Naive thymus-derived CD4-positive, alpha-beta T cell (primary cell): Measurements from ENCODE around the gene PCSK4. TPM values are rescaled to one million over a fixed set of nuclear protein-coding genes. Genes with fewer than 3 reads are reported as not detected.
"Not testable (repeated sequence)": the region's sequence is repeated elsewhere in the genome, so short reads cannot be mapped to it uniquely, and the experiment has no call there.

Source experiments
- ATAC-seq: fragments of 150-1000 bp; cut with Tn5 transposase; 2 replicates; pipeline ENCODE4 v1.10.0; 2021; ENCODE audit warnings: mild to moderate bottlenecking, moderate library complexity
- CTCF ChIA-PET: fragments of 350-600 bp; sonication (Branson Sonifier 250); formaldehyde crosslinking; loops from one replicate; lab custom pipeline; 2021; ENCODE audit warnings: antibody characterized with exemption; lab: Charles Lee
- POLR2A ChIA-PET: fragments of 350-600 bp; sonication (Branson Sonifier 250); formaldehyde crosslinking; loops from one replicate; lab custom pipeline; 2021; ENCODE audit warnings: antibody characterized with exemption, inconsistent platforms; lab: Charles Lee
- DNase-seq, 9 donors: peaks; one replicate each; pipeline versions ENCODE4 v3.0.0 to v3.0.0-alpha.2; 2020 to 2022; ENCODE audit warnings: mixed read lengths in 1 of 9
- H3K27ac ChIP-seq: one replicate; pipeline ENCODE4 v1.7.0; 2013; ENCODE audit warnings: mild to moderate bottlenecking, low read depth, low read length, moderate library complexity
- H3K27me3 ChIP-seq, 2 donors: one replicate each; pipeline ENCODE4 v1.7.0; 2013; ENCODE audit warnings: low read length in 2 of 2, mild to moderate bottlenecking in 2 of 2, moderate library complexity in 2 of 2; ENCODE audit not compliant: control insufficient read depth in 2 of 2, insufficient read depth in 2 of 2
- H3K36me3 ChIP-seq, 3 experiments: 1 replicate in 2 of 3; 2 replicates in 1 of 3; pipeline ENCODE4 v1.7.0; 2013; ENCODE audit warnings: low read length in 3 of 3, mild to moderate bottlenecking in 3 of 3, moderate library complexity in 1 of 3; ENCODE audit not compliant: insufficient read depth in 3 of 3, control insufficient read depth in 2 of 3
- H3K4me1 ChIP-seq, 2 donors: one replicate each; pipeline ENCODE4 v1.7.0; 2013; ENCODE audit warnings: low read length in 2 of 2, mild to moderate bottlenecking in 2 of 2, moderate library complexity in 1 of 2; ENCODE audit not compliant: control insufficient read depth in 2 of 2, insufficient read depth in 2 of 2
- H3K4me3 ChIP-seq: 2 replicates; pipeline ENCODE4 v1.7.0; 2013; ENCODE audit warnings: mild to moderate bottlenecking, low read length
- H3K9me3 ChIP-seq, 3 experiments: 1 replicate in 2 of 3; 2 replicates in 1 of 3; pipeline ENCODE4 v1.7.0; 2013; ENCODE audit warnings: low read length in 3 of 3; ENCODE audit not compliant: control insufficient read depth in 2 of 3
- H3K27ac Mint-ChIP-seq, 9 donors: one replicate each; pipeline ENCODE4 v1.8.0; 2020 to 2022; ENCODE audit warnings: mixed read lengths in 9 of 9, mild to moderate bottlenecking in 8 of 9, moderate library complexity in 5 of 9, inconsistent platforms in 2 of 9
- H3K27me3 Mint-ChIP-seq, 5 donors: one replicate each; pipeline ENCODE4 v1.8.0; 2021 to 2022; ENCODE audit warnings: mixed read lengths in 5 of 5, mild to moderate bottlenecking in 1 of 5
- H3K36me3 Mint-ChIP-seq, 5 donors: one replicate each; pipeline ENCODE4 v1.8.0; 2020 to 2022; ENCODE audit warnings: mixed read lengths in 5 of 5, mild to moderate bottlenecking in 3 of 5, inconsistent platforms in 1 of 5
- H3K4me1 Mint-ChIP-seq, 7 donors: one replicate each; pipeline ENCODE4 v1.8.0; 2020 to 2022; ENCODE audit warnings: mixed read lengths in 7 of 7, mild to moderate bottlenecking in 3 of 7, inconsistent platforms in 1 of 7
- H3K4me3 Mint-ChIP-seq, 10 donors: one replicate each; pipeline ENCODE4 v1.8.0; 2020 to 2022; ENCODE audit warnings: mild to moderate bottlenecking in 10 of 10, mixed read lengths in 10 of 10, moderate library complexity in 6 of 10, inconsistent platforms in 2 of 10
- H3K9me3 Mint-ChIP-seq, 11 donors: one replicate each; pipeline ENCODE4 v1.8.0; 2020 to 2022; ENCODE audit warnings: mixed read lengths in 11 of 11, mild to moderate bottlenecking in 4 of 11, inconsistent platforms in 1 of 11, moderate library complexity in 1 of 11
- intact Hi-C, 2 donors: fragments of 100-400 bp; cut with micrococcal nuclease; formaldehyde crosslinking; loops; one replicate each; pipeline ENCODE4 v1.15.1; 2023
- polyA plus RNA-seq, 2 donors: library from polyadenylated mRNA; unstranded; fragments of 300-500 nt; fragmentation: Illumina TruSeq; gene quantifications; one replicate each; pipeline ENCODE4 v1.2.3, GENCODE V29; 2021
- total RNA-seq, 6 experiments: library from RNA in 5 of 6; stranded (reverse) in 5 of 6; gene quantifications; 1 replicate in 5 of 6; 2 replicates in 1 of 6; pipeline ENCODE4 v1.2.3 and lab custom pipeline; 2021 to 2026

The PCSK4 gene
- total and polyA plus RNA-seq, 7 experiments from 2014 or later, result 0.64 to 10.8 (median 7.4) TPM

DNA sequence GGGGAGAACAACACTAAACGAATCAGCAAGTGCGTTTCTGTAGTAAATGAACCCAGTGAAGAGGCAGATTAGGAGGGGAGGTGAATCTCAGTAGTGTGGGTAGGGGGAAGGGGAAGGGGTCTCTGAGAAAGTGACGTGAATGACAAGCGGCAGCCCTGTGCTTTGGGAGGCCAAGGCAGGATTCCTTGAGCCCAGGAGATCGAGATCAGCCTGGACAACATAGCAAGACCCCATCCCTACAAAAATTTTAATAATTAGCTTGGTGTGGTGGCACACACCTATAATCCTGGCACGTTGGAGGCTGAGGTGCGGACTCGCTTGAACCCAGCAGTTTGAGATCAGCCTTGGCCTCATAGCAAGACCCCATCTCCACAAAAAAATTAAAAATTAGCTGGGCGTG is 41.9 kb upstream of the PCSK4 start:
- Histone ChIP-seq H3K36me3 (no peaks in the 10 kb centered on the region), H3K27ac (no peak overlapping the region), H3K4me1 (no peaks in the 10 kb centered on the region), H3K4me3 (no peak overlapping the region), H3K9me3 (no peaks in the 10 kb centered on the region), H3K27me3 (no peaks in the 10 kb centered on the region)
- ATAC-seq, result no peak
- DNase-seq, result no peak
- no peak overlapping the region for H3K4me3 Mint-ChIP-seq
- H3K27me3 Mint-ChIP-seq, result peaks cover 0 to 36% (median 14%) of the 10 kb centered on the region in 5 donors
- POLR2A ChIA-PET, result no interaction called here
- intact Hi-C loops, result no loop called here
- CTCF ChIA-PET, result no interaction called here
- no peaks in the 10 kb centered on the region for H3K4me1 Mint-ChIP-seq
- no peak overlapping the region for H3K27ac Mint-ChIP-seq
- H3K36me3 Mint-ChIP-seq, result no peaks in the 10 kb centered on the region
- H3K9me3 Mint-ChIP-seq, result peaks cover 0 to 2% (median 0%) of the 10 kb centered on the region in 11 donors

DNA sequence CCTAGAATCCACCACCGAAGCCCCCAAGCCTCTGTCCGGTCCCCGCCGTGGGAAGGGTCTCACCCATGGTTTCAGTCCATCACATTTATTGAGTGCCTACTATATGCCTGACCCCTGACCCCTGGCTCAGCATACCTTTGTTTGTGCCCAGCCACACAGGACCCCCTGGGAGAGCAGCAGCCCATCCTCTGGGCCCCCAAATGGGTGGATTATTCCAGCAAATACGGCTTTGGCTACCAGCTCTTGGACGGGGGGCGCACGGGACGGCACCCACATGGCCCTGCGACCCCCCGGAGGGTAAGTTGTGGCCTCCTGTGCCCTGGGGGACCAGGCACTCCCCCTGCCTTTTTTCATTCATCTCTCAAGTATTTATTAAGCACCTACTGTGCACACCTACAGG is 41.4 kb upstream of the PCSK4 start:
- Mint-ChIP-seq H3K4me3 (no peak overlapping the region), H3K27me3 (peaks cover 0 to 39% (median 16%) of the 10 kb centered on the region in 5 donors), H3K36me3 (no peaks in the 10 kb centered on the region), H3K27ac (no peak overlapping the region), H3K9me3 (peaks cover 0 to 2% (median 0%) of the 10 kb centered on the region in 11 donors), H3K4me1 (no peaks in the 10 kb centered on the region)
- H3K27me3 ChIP-seq, result no peaks in the 10 kb centered on the region
- CTCF ChIA-PET, result no interaction called here
- H3K4me1 ChIP-seq, result no peaks in the 10 kb centered on the region
- H3K4me3 ChIP-seq, result no peak overlapping the region
- H3K9me3 ChIP-seq, result no peaks in the 10 kb centered on the region
- H3K27ac ChIP-seq, result no peak overlapping the region
- POLR2A ChIA-PET, result no interaction called here
- H3K36me3 ChIP-seq, result no peaks in the 10 kb centered on the region
- ATAC-seq (no peak), DNase-seq (no peak)
- intact Hi-C loops, result no loop called here

DNA sequence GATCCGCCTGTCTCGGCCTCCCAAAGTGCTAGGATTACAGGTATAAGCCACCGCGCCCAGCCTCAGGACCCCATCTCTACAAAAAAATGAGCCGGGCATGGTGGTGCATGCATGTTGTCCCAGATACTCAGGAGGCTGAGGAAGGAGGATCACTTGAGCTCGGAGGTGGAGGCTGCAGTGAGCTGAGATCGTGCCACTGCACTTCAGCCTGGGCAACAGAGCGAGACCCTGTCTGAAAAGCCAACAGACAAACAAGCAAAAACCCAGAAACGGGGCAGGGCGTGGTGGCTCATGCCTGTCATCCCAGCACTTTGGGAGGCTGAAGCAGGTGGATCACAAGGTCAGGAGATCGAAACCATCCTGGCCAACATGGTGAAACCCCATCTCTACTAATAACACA is 40.7 kb upstream of the PCSK4 start:
- H3K27me3 ChIP-seq, POLR2A ChIA-PET: not testable (repeated sequence)

DNA sequence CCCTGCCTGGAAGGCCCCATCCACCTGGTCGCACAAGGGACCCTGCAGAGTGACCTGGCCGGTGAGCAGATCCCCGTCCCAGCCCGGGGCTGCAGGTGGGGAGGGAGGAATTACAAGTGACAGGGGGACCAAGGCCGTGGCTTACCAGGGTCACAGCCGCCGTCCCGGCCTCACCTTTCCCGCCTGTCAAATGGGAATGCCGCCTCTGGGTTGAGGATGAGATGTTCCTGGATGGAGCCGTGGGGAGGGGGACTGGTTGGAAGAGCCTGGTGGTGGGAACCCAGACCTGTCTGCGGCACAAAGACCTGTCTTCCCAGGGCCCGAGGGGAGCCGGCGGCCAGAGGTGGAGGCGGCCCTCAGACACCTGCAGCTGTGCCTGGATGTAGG is 39.3 kb upstream of the PCSK4 start:
- H3K4me3 ChIP-seq, result no peak overlapping the region
- ATAC-seq, result no peak
- CTCF ChIA-PET, result no interaction called here
- no peak for DNase-seq
- POLR2A ChIA-PET, result no interaction called here
- no peaks in the 10 kb centered on the region for H3K4me1 ChIP-seq
- no peaks in the 10 kb centered on the region for H3K27me3 ChIP-seq
- Mint-ChIP-seq H3K9me3 (no peaks in the 10 kb centered on the region), H3K27ac (no peak overlapping the region), H3K4me1 (peaks cover 0 to 8% (median 6%) of the 10 kb centered on the region in 7 donors), H3K4me3 (no peak overlapping the region), H3K36me3 (peaks cover 0 to 4% (median 0%) of the 10 kb centered on the region in 5 donors), H3K27me3 (peaks cover 17 to 50% (median 30%) of the 10 kb centered on the region in 5 donors)
- H3K27ac ChIP-seq, result no peak overlapping the region
- intact Hi-C loops, result no loop called here
- H3K36me3 ChIP-seq, result no peaks in the 10 kb centered on the region
- H3K9me3 ChIP-seq, result no peaks in the 10 kb centered on the region

More for the DNA sequence above, 40.7 kb upstream of the PCSK4 start:
- intact Hi-C loops, DNase-seq, H3K4me3 ChIP-seq, ATAC-seq, H3K27ac ChIP-seq, H3K9me3 Mint-ChIP-seq, H3K4me1 ChIP-seq, H3K27ac Mint-ChIP-seq, H3K36me3 ChIP-seq, H3K4me3 Mint-ChIP-seq, CTCF ChIA-PET, H3K9me3 ChIP-seq, H3K4me1 Mint-ChIP-seq, H3K36me3 Mint-ChIP-seq: not testable (repeated sequence)
- H3K27me3 Mint-ChIP-seq, result peaks cover 7 to 46% (median 23%) of the 10 kb centered on the region in 5 donors

DNA sequence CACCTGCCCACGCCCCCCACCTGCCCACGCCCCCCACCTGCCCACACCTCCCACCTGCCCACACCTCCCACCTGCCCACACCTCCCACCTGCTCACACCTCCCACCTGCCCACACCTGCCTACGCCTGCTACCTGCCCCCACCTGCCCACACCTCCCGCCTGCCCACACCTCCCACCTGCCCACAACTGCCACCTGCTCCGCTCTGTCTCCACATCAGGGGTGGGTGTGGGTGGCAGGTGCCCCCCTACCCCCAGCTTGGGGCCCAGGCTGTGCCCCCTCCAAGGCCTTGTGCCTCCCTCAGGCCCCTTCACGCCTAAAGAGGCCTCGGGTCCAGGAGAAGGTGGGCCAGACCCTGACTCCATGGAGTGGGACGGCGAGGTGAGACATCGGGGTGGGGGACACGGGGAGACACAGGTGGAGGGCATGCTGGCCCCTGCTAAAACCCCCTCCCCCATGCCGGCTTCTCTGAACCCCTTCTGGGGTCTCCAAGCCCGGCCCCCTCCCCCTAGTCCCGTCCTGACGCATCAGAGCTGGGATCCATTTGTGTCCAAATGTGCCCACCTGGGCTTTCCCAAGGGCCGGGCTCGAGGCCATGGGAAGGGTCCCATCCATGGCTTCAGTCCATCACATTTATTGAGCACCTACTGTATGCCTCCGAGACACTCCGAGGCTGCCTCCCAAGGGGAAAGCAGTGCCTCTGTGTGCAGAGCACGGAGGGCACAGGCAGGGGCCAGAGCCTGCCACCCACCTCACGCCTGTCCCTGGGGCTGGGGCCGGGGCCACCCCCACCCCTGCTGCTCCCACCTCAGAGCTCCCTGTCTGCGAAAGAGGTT is 38.7 kb upstream of the PCSK4 start:
- Mint-ChIP-seq H3K4me1 (peaks cover 0 to 9% (median 8%) of the 10 kb centered on the region in 7 donors), H3K27ac (no peak overlapping the region), H3K9me3 (no peaks in the 10 kb centered on the region), H3K36me3 (peaks cover 0 to 4% (median 0%) of the 10 kb centered on the region in 5 donors), H3K4me3 (no peak overlapping the region), H3K27me3 (peaks cover 19 to 52% (median 32%) of the 10 kb centered on the region in 5 donors)
- Histone ChIP-seq H3K36me3 (no peaks in the 10 kb centered on the region), H3K4me1 (no peaks in the 10 kb centered on the region), H3K27me3 (no peaks in the 10 kb centered on the region), H3K4me3 (no peak overlapping the region), H3K9me3 (no peaks in the 10 kb centered on the region), H3K27ac (no peak overlapping the region)
- DNase-seq (no peak), ATAC-seq (no peak)
- intact Hi-C loops, result no loop called here
- ChIA-PET CTCF (no interaction called here), POLR2A (no interaction called here)

DNA sequence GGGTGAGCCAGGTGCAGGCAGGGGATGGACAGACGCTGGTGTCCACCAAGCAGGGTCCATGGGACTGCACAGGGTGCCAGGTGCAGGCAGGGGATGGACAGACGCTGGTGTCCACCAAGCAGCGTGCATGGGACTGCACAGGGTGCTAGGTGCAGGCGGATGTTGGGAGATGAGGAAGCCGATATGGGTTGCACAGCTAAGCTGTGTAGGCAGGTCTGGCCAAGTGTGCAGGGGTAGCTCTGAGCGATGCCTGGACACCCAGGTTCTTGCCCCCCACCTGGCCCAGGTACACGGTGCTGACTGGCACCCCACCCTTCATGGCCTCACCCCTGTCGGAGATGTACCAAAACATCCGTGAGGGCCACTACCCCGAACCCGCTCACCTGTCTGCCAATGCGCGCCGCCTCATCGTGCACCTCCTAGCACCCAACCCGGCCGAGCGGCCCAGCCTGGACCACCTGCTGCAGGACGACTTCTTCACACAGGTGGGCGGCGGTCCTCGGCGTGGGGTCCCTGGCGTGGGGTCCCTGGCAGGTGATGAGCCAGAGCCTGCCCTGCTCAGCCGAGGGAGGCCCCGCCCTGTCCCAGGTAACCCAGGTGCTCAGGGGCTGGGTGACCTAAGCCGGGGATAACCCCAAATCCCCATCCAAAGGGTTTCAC is 37.6 kb upstream of the PCSK4 start:
- intact Hi-C loops, result no loop called here
- ChIA-PET POLR2A (no interaction called here), CTCF (no interaction called here)
- H3K4me1 Mint-ChIP-seq, result peaks cover 0 to 9% (median 8%) of the 10 kb centered on the region in 7 donors
- H3K9me3 ChIP-seq, result no peaks in the 10 kb centered on the region
- no peaks in the 10 kb centered on the region for H3K9me3 Mint-ChIP-seq
- peaks cover 0 to 4% (median 0%) of the 10 kb centered on the region in 5 donors for H3K36me3 Mint-ChIP-seq
- no peak overlapping the region for H3K27ac Mint-ChIP-seq
- H3K27me3 Mint-ChIP-seq, result peaks cover 26 to 47% (median 39%) of the 10 kb centered on the region in 5 donors
- H3K4me3 ChIP-seq, result no peak overlapping the region
- H3K27ac ChIP-seq, result no peak overlapping the region
- no peaks in the 10 kb centered on the region for H3K36me3 ChIP-seq
- no peak for ATAC-seq
- no peaks in the 10 kb centered on the region for H3K4me1 ChIP-seq
- no peak for DNase-seq
- H3K4me3 Mint-ChIP-seq, result no peak overlapping the region
- H3K27me3 ChIP-seq, result no peaks in the 10 kb centered on the region
